Gastroesophageal sphincter (tissue), 4 donors: ENCODE data around the gene KAZN. TPM values are rescaled to one million over a fixed set of nuclear protein-coding genes. Genes with fewer than 3 reads are reported as not detected.

Experiments used
- ATAC-seq: fragments of 150-250 bp; one replicate; pipeline ENCODE4 v1.9.1; 2016; ENCODE audit warnings: mild to moderate bottlenecking, moderate library complexity
- H3K27ac ChIP-seq, 4 donors: fragments of 200-600 bp; sonication (generic) in 3 of 4; 1 replicate in 3 of 4; 2 replicates in 1 of 4; pipeline ENCODE4 v1.5.1; 2016 to 2019
- H3K27me3 ChIP-seq: fragments of 200-600 bp; sonication (generic); one replicate; pipeline ENCODE4 v1.5.1; 2019
- H3K36me3 ChIP-seq, 2 donors: fragments of 200-600 bp; sonication (generic); one replicate each; pipeline ENCODE4 v1.5.1; 2019; ENCODE audit warnings: control low read depth in 1 of 2
- H3K4me1 ChIP-seq, 3 donors: fragments of 200-600 bp; sonication (generic); 1 replicate in 2 of 3; 2 replicates in 1 of 3; pipeline ENCODE4 v1.5.1; 2016 to 2019; ENCODE audit warnings: control low read depth in 2 of 3
- H3K4me3 ChIP-seq, 2 donors: fragments of 200-600 bp; sonication (generic); one replicate each; pipeline ENCODE4 v1.5.1; 2019; ENCODE audit warnings: mild to moderate bottlenecking in 1 of 2, moderate library complexity in 1 of 2
- H3K9me3 ChIP-seq, 3 donors: fragments of 200-600 bp; sonication (generic); one replicate each; pipeline ENCODE4 v1.5.1; 2017 to 2019; ENCODE audit warnings: control low read depth in 2 of 3
- EP300 ChIP-seq: sonication (generic); formaldehyde crosslinking; IDR thresholded peaks from one replicate; pipeline ENCODE4 v1.6.1; 2017; ENCODE audit warnings: antibody characterized with exemption, mild to moderate bottlenecking
- POLR2A ChIP-seq, 2 donors: fragments of 450-650 bp; IDR thresholded peaks; one replicate each; pipeline ENCODE4 v1.6.1; 2017; ENCODE audit warnings: antibody characterized with exemption in 2 of 2, mild to moderate bottlenecking in 2 of 2, moderate library complexity in 1 of 2
- POLR2AphosphoS5 ChIP-seq: sonication (generic); formaldehyde crosslinking; IDR thresholded peaks from one replicate; pipeline ENCODE4 v1.6.1; 2017; ENCODE audit warnings: antibody characterized with exemption
- WGBS, 2 donors: methylation state at CpG; one replicate each; pipeline ENCODE4 v1.1.5; 2018; ENCODE audit warnings: low coverage in 1 of 2; 5-methylcytosine and 5-hydroxymethylcytosine counted together
- total RNA-seq, 4 donors: library from RNA; depleted of rRNA; stranded (reverse); fragments of >200 nt; gene quantifications; one replicate each; pipeline ENCODE4 v1.1.0, GENCODE V29; 2016
- TF ChIP-seq, protein P1 (sequence below), 4 experiments: fragments of 200-600 bp in 2 of 4; fragments of 450-650 bp in 2 of 4; sonication (generic) in 1 of 4; IDR thresholded peaks; one replicate each; pipeline ENCODE4 v1.5.1; 2017 to 2019; ENCODE audit warnings: antibody characterized with exemption in 4 of 4, mild to moderate bottlenecking in 2 of 4, moderate library complexity in 2 of 4

KAZN gene
- total RNA-seq, 4 donors from 2014 or later = 6.5 to 16.6 (median 11.5) TPM

DNA sequence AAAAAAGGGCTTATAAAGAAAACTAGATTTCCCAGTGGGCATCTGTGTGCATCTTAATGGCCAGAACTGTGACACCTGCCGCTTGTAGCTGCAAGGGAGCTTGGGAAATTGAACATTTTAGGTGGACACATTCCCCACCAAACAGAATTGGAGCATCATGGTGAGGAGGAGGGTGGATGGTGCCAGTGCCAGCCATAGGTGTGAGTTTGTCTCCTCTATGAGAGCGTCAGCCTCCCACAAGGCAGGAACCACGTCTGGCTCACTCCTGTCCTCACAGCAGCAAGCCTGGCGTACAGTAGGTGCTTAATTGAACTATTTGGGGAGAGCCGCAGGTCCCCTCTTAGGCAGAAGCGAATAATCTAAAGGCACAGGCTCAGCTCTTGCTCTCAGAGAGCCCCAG lies 430.6 kb downstream of the KAZN start:
- Histone ChIP-seq H3K4me1 (peaks cover 0 to 11% (median 0%) of the 10 kb centered on the region in 3 donors), H3K27me3 (no peaks in the 10 kb centered on the region), H3K36me3 (no peaks in the 10 kb centered on the region), H3K27ac (no peak overlapping the region), H3K4me3 (no peak overlapping the region), H3K9me3 (no peaks in the 10 kb centered on the region)
- ATAC-seq = no peak
- TF ChIP-seq POLR2A (IDR thresholded peaks at IDR 0.05) (no peak), POLR2AphosphoS5 (no peak), EP300 (no peak)
- TF ChIP-seq, protein P1, sequence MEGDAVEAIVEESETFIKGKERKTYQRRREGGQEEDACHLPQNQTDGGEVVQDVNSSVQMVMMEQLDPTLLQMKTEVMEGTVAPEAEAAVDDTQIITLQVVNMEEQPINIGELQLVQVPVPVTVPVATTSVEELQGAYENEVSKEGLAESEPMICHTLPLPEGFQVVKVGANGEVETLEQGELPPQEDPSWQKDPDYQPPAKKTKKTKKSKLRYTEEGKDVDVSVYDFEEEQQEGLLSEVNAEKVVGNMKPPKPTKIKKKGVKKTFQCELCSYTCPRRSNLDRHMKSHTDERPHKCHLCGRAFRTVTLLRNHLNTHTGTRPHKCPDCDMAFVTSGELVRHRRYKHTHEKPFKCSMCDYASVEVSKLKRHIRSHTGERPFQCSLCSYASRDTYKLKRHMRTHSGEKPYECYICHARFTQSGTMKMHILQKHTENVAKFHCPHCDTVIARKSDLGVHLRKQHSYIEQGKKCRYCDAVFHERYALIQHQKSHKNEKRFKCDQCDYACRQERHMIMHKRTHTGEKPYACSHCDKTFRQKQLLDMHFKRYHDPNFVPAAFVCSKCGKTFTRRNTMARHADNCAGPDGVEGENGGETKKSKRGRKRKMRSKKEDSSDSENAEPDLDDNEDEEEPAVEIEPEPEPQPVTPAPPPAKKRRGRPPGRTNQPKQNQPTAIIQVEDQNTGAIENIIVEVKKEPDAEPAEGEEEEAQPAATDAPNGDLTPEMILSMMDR (IDR thresholded peaks at IDR 0.05) = no peak
- 60 to 90% methylated on average over 2 of the region's 6 CpGs for WGBS, 2 donors

DNA sequence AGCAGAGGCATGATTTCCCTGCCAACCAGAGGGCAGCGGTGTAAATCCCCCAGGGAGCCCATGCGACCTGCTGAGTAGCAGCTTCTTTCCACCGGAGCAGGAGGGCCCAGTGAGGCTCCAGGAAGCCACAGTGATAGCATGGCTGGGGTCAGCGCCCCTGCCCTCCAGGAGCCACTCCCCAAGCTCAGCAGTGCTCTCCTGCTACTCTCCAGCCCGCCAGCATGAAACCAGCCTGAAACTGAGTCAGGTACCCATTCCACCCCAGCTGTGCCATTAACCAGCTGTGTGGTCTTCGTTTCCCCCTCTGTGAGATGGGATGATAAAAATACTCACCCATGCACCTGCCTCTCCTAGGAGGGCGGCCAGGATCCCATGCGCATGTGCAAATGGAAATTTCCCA lies 431.3 kb downstream of the KAZN start:
- WGBS, 2 donors = 96% methylated on average over 4 of the region's 8 CpGs; no CpG with 5 or more reads in 1 of the 2 donors
- Histone ChIP-seq H3K9me3 (no peaks in the 10 kb centered on the region), H3K36me3 (peaks cover 0 to 2% of the 10 kb centered on the region in 2 donors), H3K4me3 (no peak overlapping the region), H3K27ac (no peak overlapping the region), H3K4me1 (peaks cover 0 to 11% (median 0%) of the 10 kb centered on the region in 3 donors), H3K27me3 (no peaks in the 10 kb centered on the region)
- ATAC-seq = no peak
- TF ChIP-seq EP300 = no peak

- WGBS, 2 donors = 86 to 98% methylated on average over 4 to 6 of the region's 8 CpGs
- TF ChIP-seq, protein P1 (IDR thresholded peaks at IDR 0.05) = no peak
- TF ChIP-seq POLR2A (IDR thresholded peaks at IDR 0.05) (no peak), EP300 (no peak), POLR2AphosphoS5 (no peak)
- Histone ChIP-seq H3K4me3 (no peak overlapping the region), H3K4me1 (peaks cover 0 to 11% (median 0%) of the 10 kb centered on the region in 3 donors), H3K36me3 (peaks cover 0 to 12% of the 10 kb centered on the region in 2 donors), H3K27me3 (no peaks in the 10 kb centered on the region), H3K9me3 (no peaks in the 10 kb centered on the region), H3K27ac (no peak overlapping the region)
- no peak for ATAC-seq
These were observed 432.9 kb downstream of the KAZN start for GRCh38 chr1:15031251-15031933.

DNA sequence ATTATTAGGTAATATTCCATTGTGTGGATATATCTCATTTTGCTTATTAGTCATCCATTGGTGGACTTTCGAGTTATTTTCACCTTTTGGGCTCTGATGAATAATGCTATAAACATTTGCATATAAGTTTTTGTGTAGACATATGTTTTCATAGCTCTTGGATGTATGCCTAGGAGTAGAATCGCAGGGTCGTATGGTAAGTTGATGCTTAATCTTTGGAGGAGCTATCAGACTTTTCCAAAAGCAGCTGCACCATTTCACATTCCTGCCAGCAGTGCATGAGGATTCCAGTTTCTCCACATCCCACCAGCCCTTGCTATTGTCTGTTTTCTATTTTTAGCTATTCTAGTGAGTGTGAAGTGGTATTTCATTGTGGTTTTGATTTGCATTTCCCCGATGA lies 434.8 kb downstream of the KAZN start:
- 55 to 65% methylated on average over 4 of the region's 4 CpGs for WGBS, 2 donors
- Histone ChIP-seq H3K27ac (no peak overlapping the region), H3K4me1 (no peaks in the 10 kb centered on the region), H3K4me3 (no peak overlapping the region), H3K36me3 (peaks cover 0 to 12% of the 10 kb centered on the region in 2 donors), H3K9me3 (no peaks in the 10 kb centered on the region), H3K27me3 (no peaks in the 10 kb centered on the region)
- TF ChIP-seq POLR2A (IDR thresholded peaks at IDR 0.05) (no peak), POLR2AphosphoS5 (no peak), EP300 (no peak)
- TF ChIP-seq, protein P1 (IDR thresholded peaks at IDR 0.05) = no peak
- ATAC-seq = no peak

- Histone ChIP-seq H3K27me3 (no peaks in the 10 kb centered on the region), H3K36me3 (peaks cover 0 to 12% of the 10 kb centered on the region in 2 donors), H3K9me3 (no peaks in the 10 kb centered on the region), H3K27ac (no peak overlapping the region), H3K4me3 (no peak overlapping the region), H3K4me1 (no peaks in the 10 kb centered on the region)
- WGBS, 2 donors = no CpG with 5 or more reads among the region's 16 CpGs
- TF ChIP-seq EP300 (no peak), POLR2AphosphoS5 (no peak), POLR2A (IDR thresholded peaks at IDR 0.05) (no peak)
- TF ChIP-seq, protein P1 (IDR thresholded peaks at IDR 0.05) = no peak
- no peak for ATAC-seq
These were observed 436.2 kb downstream of the KAZN start for GRCh38 chr1:15034656-15035055.
